Activated T-helper 9 cell treated with anti-CD3 and anti-CD28 coated beads, Interleukin-2, amount 50 U/mL, for 16 hours (primary cell): Measurements from ENCODE around the gene POLR2J.
A peak's percentile ranks its signal among the peaks of the same experiment; 100 is the strongest.
"Not testable (repeated sequence)": the region's sequence is repeated elsewhere in the genome, so short reads cannot be mapped to it uniquely, and the experiment has no call there.

ENCODE experiments used
- DNase-seq: peaks from one replicate; pipeline ENCODE4 v3.0.0-alpha.2; 2020; ENCODE audit warnings: low read depth

Gene POLR2J

DNA sequence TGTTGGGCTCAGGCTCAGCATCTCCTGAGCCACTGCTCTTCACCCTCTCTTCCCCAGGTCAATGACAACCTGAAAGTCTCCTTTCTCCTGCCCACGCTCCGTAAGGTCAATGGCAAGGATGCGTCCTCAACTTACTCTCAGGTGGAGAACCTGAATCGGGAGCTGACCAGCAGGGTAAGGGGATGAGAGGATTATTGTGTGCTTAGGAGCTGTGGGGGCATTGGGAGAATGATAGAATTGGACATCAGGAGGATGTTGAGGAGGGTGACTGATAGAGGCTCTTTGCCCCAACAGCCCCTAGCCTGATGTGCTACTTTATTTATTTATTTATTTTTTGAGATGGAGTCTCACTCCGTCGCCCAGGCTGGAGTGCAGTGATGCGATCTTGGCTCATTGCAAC, 12.6 kb downstream of the POLR2J start:
- DNase-seq, result no peak

DNA sequence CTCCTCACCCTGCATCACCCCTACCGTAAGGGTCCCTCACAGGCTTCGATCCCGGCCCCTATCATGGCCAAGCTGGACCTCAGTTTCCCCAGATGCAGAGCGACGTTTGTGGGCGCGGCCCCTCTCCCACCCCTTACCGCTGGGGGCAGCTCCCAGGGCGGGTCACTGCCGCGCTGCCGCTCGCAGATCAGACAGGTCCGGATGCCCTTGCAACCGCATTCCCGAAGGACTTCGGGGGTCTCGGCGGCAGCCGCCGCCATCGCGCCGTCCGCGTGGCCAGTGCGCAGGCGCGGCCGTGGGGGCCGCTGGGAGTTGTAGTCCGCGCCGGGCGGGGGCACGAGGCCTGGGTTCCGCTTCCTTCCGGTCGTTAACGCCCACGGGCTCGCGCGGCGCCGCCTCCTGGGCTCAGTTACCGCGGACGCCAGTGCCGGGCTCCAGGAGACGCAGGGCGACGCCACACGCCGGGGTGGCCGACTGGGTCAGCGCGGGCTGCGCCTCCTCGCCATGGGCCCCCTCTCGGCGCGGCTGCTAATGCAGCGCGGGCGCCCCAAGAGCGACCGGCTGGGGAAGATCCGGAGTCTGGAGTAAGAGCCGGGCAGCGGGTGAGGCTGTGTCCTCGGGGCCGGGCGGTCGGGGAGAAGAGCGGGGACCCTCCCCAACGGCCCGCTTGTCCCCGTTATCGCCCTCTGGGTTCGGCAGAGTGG, 14.0 kb downstream of the POLR2J start, which contains the start of the genes ALKBH4 and LRWD1:
ALKBH4 (minus strand) TSS at position 287 of the 704 bp plus-strand sequence; CDS start at position 260, 27 bp downstream.
LRWD1 (plus strand) TSS at position 408 of the 704 bp plus-strand sequence; CDS start at position 505, 97 bp downstream.
- peak; percentile 94 for DNase-seq

DNA sequence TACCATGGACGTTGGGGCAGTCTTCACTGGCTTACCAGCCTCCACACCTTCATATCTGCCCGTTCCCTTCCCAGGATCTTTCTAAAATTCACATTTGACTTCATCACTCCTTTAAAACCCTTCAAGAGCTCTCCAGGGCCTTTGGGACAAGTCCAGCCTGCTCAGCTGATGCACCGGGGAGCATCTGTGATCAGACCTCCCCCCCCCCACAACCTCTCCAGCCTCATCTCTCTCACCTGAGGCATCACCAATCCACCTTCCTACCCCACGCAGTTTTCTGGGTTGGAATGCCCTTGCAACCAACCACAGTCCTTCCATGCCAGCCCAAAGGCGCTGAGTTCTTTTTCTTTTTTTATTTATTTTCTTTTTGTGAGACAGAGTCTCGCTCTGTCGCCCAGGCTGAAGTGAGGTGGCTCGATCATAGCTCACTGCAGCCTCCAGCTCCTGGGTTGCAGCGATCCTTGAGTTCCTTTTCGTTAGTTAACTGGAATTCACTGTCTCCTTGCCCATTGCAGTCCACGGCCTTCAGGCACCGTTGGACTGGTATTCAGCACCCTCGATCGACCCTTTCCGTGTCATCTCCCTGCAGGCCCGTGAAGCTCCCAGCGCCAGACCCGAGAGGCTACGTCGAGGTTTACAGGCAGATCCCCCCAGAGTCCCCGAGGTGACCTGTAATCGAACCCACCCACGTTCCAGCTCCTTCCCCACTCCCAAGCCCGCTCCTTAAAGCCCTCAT, 14.7 kb downstream of the POLR2J start:
- no peak for DNase-seq

DNA sequence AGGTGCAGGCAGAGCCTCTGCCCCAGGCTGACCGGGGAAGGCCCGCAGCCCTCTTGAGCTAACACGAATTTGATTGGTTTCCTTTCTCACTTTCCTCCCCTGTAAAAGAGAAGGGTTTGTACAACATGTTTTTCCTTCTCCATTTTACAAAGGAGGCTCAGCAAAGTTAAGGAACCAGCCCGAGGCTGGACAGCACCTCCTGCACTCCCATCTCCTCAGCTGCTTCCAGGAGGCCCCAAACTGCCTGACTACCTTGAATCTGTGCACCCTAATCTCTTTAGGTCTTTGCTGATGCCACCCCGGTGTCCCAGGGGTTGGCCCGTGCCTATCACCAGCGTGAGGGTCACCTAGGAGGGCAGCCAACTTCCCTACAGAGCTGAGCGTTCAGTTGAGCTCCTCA, 18.3 kb downstream of the POLR2J start:
- no peak for DNase-seq

DNA sequence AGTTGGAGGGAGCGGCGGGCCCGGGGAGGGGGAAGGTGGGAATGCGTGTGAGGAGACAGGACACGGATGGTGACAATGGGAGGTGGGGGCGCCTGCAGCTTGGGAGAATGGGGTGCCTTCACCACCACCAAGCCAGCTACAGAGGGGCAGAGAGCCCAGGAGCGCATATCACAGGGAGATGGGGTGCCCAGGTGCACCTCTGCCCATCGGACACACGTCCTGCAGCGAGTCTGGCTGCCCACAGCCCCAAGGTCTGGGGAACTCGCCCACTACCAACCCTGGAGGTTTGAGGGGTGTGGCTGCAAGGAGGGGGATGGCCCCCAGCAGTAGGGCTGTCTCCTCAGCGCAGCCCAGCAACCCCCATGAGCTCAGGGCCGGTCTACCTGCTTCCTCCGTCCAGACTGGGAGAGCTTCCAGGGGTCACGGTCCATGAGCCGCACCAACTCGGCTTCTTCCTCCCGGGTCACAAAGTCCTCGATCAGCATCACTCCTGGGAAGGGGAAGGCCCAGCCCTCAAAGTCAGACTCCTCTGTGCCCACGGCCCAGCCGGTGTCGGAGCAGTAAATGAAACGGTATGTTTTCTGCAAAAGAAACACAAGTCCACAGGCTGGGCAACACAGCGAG, 19.4 kb downstream of the POLR2J start:
- DNase-seq, result no peak

DNA sequence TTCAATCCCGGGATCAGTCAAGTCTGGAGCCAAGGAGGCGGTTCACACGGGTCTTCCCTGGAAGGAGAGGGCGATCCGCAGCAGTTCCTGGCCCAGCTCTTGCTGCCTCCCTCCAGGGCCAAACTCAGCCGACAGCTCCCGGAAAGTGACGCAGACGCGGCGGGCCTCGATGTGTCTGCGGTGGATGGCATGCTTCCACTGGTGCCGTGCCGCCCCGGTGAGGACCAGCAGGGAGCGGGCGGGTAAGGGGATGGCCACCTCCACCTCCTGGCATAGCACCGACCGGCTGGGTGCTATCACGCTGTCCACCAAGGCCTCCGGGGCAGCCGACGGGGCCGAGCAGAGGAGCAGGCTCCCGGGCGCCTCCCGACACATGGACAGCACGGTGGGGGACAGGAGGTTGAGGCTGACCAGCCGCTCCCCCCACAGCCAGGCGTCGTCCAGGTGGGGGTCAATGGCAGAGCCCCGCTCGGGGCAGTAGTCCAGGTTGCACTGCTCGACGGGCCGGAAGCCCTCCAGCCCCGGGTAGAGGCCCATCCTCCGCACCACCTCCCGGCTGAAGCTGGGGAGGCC, 21.3 kb downstream of the POLR2J start:
- no peak for DNase-seq

DNA sequence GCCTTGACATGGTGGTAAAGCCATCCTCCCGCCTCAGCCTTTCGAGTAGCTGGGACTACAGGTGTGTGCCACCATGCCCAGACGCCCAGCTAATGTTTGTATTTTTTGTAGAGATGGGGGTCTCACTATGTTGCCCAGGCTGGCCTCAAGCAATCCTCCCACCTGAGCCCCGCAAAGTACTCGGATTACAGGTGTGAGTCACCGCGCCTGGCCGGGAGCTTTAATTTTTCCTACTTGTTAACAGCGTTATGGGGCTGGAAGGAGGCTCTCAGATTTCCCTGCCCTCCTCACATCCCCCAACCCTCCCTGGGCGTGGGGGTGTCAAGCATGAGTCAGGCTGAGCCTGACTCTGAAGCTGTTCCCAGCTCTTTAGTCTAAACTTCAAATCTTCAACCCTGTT, 22.4 kb downstream of the POLR2J start:
- no peak for DNase-seq

DNA sequence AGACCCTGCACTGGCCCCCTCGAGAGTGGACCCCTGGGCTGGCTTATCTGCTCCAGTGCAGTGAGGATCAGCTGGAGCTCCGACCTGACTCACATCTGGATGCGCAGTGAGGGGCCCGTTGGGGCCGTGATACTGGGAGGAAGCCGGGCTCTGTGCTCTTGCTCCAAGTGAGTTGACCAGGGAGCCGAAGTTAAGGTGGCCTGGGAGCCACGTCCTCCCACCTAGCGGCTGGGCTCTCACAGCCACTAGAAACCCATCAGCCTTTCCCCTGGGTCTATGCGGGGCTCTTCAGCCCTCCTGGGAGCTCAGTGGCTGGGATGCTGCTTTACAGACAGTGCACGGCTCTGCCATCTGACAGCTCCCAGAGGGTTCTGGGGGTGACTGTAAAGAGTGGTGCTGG, 23.1 kb downstream of the POLR2J start:
- no peak for DNase-seq

DNA sequence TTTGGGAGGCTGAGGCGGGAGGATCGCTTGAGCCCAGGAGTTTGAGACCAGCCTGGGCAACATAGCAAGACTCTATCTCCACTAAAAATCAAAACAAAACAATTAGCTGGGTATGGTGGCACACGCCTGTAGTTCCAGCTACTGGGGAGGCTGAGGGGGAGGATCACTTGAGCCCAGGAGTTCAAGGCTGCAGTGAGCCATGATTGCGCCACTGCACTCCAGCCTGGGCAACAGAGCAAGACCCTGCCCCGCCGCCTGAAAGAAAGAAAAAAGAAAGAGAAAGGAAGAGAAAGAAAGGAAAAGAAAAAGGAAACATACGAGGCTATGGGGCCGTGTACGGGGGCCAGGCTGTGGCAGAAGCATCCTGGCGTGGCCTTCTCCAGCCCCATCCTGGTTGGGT, 23.8 kb downstream of the POLR2J start:
- DNase-seq, result not testable (repeated sequence)

DNA sequence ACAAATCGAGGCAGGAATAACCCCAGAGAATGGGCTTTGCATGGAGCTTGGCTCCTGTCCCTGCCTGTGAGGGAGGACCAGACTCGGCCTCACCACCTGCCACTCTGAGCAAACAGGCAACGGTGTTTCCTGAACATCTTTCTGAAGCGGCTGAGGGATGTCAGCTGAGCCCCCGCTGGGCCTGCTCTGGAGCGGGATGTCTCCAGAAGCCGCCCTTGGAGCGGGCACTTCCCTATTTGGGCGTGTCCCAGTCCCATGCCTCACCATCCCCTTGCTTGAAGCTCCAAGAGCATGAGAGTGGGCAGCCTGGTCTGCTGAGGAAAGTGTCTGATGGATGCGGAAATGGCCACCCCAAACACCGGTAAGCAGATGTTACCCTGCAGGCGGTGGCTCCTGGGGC, 24.3 kb downstream of the POLR2J start:
- no peak for DNase-seq

DNA sequence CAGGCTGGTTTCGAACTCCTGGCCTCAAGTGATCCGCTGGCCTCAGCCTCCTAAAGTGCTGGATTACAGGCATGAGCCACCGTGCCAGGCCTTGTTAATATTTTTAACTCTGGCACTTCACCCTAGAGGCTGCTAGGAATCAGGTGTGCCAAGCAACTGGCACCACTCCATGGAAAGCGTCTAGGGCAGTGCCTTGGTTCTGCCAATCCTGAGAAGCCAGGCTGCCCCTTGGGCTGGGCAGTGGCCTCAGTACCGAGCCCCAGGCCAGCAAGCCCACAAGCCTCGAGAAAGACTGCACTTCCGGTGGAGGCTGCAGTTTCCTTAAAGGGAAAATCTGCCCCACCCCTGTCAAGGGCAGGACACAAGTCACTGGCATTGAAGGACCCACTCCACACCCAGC, 25.4 kb downstream of the POLR2J start:
- DNase-seq, result no peak

DNA sequence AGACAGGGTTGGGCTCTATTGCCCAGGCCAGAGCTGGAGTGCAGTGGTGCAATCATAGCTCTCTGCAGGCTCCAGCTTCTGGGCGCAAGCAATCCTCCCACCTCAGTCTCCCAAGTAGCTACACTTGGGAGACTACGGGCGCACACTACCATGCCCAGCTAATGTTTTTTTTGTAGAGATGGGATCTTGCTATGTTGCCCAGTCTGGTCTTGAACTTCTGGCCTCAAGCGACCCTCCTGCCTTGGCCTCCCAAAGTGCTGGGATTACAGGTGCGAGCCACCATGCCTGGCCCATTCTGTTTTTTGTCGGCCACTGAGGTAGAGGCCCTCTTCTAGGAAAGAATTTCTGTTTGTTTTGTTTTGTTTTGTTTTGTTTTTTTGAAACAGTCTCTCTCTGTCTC, 26.3 kb downstream of the POLR2J start:
- no peak for DNase-seq

DNA sequence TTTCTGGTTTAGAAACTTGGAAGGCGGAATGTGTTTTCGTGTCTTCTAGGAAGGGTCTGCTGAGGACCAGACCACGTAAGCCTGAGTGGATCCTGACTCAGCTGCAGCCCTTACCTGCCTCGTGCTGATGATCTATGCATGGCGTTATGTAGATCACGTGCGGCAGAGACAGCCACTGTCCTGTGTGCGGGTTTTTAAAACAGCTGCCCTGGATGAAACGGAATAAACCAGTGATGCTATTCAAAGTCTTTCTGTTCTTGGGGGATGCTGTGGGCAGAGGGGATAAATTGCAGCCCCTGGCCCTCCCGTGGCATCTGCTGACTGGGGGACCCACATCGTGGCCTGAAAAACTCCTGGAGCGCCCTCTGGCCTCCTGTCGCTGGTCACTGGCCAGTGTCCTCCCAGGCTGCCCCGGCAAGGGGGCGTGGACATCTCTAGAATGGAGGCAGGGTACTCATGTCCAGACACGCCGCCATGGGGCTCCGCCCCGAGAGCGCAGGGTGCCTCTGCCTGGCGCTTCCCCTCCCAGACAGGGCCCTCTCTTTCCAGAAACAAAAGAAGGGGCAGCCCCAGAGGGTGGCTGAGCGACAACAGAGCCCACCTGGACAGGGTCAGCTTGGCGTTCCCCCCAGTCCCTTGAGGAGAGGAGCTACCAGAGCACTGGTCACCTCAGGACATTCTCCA, 27.2 kb downstream of the POLR2J start:
- no peak for DNase-seq

DNA sequence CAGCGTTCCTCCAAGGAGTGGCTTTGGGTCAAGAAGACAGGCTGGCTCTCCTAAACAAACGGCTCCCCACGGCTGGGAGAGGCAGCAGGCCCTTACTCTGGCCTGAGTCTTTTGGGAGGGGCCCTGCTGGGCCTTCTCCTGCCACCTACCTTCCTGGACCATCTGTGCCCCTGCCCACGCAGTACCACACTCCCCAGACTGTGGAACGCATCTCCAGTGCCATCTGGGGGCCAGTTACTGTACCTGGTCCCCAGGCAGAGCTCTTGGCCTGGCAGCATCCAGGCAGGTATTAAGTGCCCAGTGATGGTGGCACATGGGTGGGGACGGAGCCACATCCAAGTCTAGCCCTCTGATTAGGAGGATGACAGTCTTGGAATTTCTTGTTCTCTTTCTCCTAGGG, 28.5 kb downstream of the POLR2J start:
- peak; percentile 37 for DNase-seq

DNA sequence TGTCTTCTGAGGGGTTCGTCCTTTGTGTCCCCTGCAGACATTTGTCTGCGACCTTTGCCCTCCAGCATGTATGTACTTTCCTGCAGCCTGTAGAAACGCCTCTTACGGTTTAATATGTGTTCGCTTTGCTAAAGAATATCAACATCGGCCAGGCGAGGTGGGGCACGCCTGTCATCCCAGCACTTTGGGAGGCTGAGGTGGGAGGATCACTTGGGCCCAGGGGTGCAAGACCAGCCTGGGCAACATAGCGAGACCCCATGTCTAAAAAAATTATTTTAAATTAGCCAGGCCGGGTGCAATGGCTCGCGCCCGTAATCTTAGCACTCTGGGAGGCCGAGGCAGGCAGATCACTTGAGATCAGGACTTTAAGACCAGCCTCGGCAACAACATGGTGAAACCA, 29.6 kb downstream of the POLR2J start:
- DNase-seq, result no peak

DNA sequence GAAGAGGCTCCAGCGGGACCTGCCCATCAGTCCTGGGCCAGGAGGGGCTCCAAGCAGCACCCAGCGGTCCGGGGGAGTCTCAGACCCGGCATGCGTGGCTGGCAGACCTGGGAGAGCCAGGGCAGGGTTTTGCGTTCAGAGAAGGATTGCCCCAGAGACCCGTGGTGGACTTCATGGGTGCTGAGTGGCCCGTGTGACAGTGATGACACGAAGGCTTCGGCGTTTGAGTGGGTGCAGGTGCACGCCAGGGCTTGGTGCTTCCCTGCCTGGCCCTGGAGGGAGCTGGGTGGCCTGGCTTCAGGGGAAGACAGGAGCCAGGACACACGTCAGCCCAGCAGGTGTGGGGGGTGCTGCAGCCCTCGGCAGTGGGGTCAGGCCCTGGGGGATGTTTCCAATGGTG, 31.4 kb downstream of the POLR2J start:
- no peak for DNase-seq

DNA sequence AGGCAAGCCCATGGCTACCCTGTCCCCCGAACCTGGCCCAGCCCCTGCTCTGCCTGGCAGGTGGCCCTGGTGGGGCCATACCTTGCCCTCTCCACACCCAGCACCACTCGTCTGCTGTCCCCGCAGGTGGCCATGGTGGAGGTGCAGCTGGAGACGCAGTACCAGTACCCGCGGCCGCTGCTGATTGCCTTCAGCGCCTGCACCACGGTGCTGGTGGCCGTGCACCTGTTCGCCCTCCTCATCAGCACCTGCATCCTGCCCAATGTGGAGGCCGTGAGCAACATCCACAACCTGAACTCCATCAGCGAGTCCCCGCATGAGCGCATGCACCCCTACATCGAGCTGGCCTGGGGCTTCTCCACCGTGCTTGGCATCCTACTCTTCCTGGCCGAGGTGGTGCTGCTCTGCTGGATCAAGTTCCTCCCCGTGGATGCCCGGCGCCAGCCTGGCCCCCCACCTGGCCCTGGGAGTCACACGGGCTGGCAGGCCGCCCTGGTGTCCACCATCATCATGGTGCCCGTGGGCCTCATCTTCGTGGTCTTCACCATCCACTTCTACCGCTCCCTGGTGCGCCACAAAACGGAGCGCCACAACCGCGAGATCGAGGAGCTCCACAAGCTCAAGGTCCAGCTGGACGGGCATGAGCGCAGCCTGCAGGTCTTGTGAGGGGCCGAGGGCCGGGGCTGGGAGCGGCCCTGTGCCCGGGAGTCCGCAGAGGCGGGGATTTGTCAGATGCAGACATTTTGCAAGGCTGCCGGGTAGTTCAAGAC, 32.1 kb downstream of the POLR2J start:
- no peak for DNase-seq

DNA sequence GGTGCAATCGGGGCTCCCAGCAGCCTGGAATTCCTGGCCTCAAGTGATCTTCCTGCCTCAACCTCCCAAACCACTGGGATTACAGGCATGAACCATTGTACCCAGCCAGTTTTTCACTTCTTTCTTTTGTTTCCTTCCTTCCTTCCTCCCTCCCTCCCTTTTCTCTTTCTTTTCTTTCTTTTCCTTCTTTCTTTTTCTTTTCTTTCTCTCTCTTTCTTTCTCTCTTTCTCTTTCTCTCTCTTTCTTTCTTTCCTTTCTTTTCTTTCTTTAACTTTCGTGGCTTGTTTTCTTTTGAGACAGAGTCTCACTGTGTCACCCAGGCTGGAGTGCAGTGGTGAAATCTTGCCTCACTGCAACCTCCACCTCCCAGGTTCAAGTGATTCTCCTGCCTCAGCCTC, 33.0 kb downstream of the POLR2J start:
- no peak for DNase-seq

DNA sequence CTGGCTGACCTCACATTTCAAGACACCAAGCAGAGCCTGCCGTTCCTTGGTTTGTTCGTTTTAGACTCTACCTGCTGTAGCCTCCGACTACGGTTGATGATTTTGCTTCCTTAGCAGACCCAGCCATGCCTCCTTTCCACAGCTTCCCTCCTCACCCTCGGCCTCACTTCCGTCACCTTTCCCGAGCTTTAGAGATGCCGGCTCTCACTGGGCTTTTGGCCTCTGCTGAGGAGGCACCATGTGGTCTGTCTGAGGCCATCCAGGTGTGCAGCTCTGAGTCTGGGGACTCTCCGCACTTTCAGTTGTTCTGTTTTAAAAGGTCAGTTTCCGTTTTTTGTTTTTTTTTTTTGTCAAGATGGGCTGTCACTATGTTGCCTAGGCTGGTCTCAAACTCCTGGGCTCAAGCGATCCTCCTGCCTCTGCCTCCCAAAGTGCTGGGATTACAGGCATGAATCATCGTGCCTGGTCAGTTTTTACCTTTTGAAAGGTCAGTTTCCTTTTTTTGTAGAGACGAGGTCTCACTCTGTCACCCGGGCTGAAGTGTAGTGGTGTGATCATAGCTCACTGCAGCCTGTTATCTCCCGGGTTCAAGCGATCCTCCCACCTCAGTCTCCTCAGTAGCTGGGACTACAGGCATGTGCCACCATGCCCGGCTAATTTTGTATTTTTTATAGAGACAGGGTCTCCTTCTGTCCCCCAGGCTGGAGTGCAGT, 33.6 kb downstream of the POLR2J start:
- no peak for DNase-seq

DNA sequence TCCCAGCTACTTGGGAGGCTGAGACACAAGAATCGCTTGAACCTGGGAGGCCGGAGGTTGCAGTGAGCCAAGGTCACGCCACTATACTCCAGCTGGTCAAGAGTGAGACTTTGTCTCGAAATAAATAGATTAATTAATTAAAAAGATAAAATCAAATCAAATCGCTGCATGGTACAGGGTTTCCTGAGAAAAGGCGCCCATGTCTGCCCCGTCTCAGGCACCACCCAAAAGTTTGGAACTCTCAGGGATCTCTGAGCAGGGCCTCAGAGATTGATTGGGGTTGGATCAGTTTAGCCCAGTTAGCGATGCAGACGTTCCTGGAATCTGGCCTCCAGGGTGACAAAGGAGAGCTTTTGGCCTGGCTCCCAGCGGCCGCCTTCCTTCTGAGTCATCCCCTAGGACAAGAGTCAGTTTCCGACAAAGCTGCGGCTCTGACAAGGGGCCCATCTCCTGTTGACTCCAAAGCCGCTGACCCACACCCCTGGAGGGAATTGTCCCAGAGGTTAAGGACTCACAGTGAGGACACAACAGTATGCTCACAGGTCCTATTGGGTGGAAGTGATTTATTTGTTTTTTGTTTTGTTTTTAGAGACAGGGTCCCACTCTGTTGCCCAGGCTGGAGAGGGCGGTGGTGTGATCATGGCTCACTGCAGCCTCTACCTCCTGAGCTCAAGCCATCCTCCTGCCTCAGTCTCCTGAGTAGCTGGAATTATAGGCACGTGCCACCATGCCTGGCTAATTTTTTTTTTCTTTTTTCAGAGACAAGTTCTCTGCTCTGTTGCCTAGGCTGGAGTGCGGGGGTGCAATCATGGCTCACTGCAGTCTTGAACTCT, 38.5 kb downstream of the POLR2J start:
- no peak for DNase-seq
